Middle frontal gyrus (tissue), 1 donor: Measurements from ENCODE around the gene SLC37A3.
"Not testable (repeated sequence)": the region's sequence is repeated elsewhere in the genome, so short reads cannot be mapped to it uniquely, and the experiment has no call there.

Source experiments
- DNase-seq: peaks from one replicate; pipeline ENCODE4 v3.0.0-alpha.2; 2015; ENCODE audit warnings: low spot score; ENCODE audit errors: extremely low spot score

SLC37A3 gene

DNA sequence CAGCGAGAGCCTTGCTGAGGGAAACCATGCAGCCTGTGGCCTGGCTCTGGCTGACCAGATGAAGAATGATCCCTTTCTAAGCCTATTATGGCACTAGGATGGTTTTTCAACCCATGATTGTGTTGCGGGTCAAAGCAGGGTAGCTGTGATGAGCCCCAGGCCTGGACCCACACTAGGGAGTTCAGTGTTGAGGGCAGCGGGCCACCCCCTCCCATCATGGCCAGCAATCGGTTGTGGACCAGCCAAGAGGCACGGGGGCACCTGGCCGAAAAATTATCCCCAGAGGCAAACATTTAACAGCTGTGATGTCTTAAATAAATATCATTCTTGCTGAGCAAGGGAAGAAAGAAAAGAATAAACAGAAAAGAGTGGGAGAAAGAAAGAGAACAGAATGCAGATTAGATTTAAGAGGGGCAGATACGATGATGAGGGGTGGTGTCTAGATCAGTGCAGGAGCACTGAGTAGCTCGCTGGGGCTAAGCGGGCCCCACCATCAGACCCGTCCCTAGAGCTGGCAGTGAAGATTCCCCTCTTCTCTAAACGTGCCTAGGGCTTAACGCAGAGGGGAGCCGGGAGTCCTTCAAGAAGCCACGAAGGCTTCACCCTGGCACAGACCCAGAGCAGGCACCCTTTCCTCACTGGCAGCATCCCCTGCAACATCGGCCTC is 82.7 kb downstream of the SLC37A3 start:
- no peak for DNase-seq

GRCh38 chr7:140314573-140315480 is 83.5 kb downstream of the SLC37A3 start:
- peak; percentile 36 for DNase-seq

DNA sequence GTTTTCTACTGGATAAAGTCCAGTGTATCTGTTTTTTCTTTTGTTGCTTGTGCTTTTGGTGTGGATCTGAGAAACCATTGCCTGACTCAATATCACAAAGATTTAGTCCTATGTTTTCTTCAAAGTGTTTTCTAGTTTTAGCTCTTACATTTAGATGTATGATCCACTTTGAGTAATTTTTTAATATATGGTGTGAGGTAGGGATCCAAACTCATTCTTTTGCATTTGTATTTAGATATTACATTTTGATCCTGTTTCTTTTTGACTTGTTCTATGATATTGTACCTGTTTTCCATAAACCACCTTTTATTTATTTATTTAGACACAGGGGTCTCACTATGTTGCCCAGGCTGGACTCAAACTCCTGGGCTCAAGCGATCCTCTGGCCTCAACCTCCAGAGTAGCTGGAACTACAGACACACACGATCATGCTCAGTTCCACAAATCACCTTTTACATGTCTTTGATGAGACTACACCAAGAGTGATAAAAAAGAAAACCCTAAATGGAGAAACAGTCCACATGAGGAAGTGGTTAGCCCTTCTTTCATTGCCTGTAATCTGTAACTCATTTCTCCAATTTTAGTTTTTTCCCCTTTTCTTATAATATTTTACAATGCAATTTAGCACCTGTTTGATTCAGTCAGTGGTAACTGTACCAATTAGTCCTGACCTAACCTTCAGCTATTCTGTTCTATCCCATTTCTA is 86.0 kb downstream of the SLC37A3 start:
- DNase-seq: no peak

DNA sequence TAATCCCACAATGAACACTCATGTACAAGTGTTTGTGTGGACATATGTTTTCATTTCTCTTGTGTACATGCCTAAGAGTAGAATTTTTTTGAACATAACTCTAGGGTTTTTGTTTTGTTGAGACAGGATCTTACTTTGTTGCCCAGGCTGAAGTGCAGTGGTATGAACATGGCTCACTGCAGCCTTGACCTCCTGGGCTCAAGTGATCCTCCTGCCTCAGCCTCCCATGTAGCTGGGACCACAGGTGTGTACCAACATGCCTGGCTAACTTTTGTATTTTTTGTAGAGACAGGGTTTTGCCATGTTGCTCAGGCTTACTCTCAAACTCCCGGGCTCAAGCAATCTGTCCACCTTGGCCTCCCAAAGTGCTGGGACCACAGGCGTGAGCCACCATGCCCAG is 87.2 kb downstream of the SLC37A3 start:
- not testable (repeated sequence) for DNase-seq

- DNase-seq: no peak
Observed at GRCh38 chr7:140310337-140311002, 87.9 kb downstream of the SLC37A3 start.

DNA sequence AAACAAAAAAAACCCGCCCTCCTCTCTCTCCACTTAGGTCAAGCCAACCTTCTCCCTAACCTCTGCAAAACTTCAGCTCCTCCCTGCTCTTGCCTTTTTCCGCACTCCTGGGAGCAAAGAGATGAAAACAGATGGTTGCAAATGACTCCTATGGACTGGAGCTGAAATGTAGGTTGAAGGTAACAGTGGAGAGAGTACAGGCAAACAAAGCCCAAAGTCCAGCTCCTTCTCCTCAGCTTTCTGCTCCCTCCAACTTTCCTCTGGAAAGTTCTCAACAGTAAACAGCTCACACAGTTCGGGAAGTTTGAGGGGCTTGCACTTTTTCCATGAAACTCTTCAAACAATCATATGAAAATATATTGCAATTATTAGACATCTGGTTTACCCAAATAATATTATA is 90.3 kb downstream of the SLC37A3 start:
- DNase-seq: no peak

DNA sequence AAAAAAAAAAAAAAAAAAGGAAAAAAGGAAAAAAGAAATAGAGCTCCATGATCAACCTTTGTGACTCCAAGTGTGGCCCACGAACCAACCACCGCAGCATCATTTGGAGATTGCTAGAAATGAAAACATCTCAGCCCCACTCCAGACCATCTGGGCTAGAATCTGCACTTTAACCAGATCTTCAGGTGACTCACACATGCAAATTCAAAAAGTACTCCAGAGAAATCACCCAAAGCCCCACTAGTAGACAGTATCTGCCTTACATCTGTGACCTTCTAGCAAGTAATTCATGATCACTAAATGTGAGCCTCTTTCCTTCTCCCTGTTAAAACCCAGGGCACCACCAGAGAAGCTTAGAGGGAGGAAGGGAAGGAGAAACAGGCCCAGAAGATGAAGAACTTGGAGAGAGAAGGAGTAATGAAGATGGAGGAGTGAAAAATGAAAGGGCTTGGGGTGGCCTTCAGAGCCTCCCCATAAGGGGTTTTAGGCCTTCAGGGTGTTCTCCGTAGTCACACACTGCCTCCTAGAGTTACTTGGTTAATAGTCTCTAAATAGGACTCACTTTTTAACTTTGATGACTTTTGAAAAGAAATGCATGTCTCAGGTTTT is 94.0 kb downstream of the SLC37A3 start:
- no peak for DNase-seq

DNA sequence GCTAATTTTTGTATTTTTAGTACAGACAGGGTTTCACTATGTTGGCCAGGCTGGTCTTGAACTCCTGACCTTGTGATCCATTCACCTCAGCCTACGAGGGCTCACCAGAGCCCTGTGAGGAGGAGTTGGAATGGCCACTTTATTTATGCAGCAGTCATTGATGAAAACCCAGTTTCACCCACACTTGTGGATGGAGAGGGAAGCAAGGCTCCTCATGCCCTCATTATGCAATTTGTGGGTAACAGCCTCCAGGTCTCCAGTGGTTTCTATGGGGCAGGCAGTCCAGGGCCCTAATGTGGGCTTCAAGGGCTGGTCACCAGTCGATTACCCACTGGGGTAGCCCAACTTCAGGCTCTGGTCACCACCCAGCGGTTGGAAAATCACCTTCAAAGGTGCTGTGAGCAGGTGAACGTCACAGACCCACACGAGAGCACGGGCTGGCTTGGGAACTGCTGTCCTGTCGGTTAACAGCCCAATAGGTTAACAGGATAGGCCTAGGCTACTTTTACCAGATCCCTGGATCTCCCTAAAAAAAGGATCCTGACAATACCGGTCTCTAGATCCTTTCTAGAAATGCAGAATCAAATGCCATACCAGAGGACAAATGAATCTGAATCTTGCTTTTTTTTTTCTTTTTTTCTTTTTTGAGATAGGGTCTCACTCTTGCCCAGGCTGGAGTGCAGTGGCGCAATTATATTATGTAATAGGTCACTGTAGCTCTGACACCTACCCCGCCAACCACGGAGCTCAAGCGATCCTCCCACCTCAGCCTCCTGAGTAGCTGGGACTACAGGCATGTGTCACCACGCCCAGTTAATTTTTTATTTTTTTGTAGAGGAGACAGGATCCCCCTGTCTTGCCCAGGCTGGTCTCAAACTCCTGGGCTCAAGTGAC is 97.8 kb downstream of the SLC37A3 start:
- DNase-seq: no peak

DNA sequence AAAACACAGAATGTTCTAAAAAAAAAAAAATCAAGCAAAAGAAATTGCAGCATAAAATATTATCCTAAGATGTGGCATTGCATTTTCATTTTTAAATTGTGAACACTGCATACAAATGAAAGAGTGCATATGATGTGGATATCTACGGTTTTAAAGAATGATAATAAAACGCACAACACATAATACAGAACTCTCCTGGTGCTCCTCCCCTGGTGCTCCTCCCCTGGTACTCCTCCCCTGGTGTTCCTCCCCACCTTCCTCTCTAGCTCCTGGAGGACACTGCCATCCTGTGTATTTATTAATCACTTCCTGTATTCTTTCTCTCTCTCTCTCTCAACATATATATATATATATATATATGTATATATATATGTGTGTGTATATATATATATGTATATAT is 100.1 kb downstream of the SLC37A3 start:
- DNase-seq: no peak

GRCh38 chr7:140297192-140297591 is 101.1 kb downstream of the SLC37A3 start:
- DNase-seq: no peak

DNA sequence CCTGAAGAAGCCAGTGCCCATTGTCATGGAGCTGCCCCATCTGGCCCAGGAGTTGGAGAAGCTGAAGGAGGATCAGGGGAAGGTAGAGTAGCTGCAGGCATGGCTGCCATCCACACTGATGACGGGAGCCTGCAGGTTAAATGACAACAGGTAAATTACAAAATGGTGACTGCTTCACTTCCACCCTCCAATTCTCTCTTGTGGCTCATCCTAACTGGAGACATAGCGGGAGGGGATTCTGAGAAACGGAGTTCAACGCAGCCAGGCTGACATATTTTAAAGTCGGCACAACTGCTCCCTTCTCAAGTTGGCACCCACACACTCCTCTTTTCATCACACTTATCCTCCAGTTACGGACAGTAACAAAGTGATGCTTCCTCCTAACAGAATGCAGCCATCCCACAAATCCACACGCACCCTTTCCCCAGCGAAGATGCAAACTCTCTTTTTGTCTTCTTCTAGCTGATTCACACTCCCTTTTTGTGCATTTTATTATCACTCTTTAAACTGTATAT is 103.0 kb downstream of the SLC37A3 start:
- DNase-seq: no peak

- no peak for DNase-seq
Observed at GRCh38 chr7:140294454-140294853, 103.9 kb downstream of the SLC37A3 start.

- no peak for DNase-seq
Observed at GRCh38 chr7:140292438-140292837, 105.9 kb downstream of the SLC37A3 start.

GRCh38 chr7:140289804-140290203 is 108.5 kb downstream of the SLC37A3 start:
- no peak for DNase-seq

DNA sequence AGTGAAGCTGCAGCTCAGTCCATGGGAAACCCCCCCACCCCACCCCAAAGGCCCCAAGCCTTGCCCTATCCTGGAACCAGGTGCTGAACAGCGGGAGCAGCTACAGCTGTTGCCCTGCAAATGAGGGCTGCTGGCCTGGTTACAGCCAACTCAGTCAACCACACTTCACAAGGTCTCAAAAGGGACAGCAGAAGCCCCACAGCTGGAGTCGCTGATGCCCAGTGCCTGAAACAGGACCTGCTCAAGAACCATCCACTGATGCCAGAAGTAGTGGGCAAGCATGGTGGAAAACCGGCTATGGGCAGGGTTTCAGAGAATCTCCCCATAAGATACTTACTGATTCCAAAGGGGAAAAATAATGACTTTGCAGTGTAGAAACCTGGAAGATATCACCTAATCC is 110.3 kb downstream of the SLC37A3 start:
- DNase-seq: no peak

GRCh38 chr7:140285938-140286337 is 112.4 kb downstream of the SLC37A3 start:
- no peak for DNase-seq

DNA sequence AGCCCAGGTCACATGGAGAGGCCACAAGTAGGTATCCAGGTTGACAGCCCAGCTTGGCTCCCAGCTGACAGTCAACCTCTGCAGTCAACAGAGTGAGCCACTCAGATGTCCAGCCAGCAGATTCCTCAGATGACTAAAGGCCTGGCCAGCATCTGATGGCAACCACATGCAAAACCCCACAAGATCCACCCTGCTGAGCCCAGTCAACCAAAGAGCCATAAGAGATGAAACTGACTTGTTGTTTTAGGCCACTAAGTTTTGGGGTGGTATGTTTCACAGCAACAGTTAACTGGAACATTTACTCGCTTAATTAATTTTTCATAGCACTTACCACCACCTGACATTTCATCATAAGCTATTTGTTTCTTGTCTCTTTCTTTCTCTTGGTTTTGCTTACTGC is 114.3 kb downstream of the SLC37A3 start:
- no peak for DNase-seq
